Fibroblast of skin of scalp (primary cell): ENCODE data around the gene TCEAL6. TPM values are rescaled to one million over a fixed set of nuclear protein-coding genes. Genes with fewer than 3 reads are reported as not detected.
"Not testable (repeated sequence)": the region's sequence is repeated elsewhere in the genome, so short reads cannot be mapped to it uniquely, and the experiment has no call there.

Experiments used
- DNase-seq: peaks from one replicate; pipeline ENCODE4 v3.0.0-alpha.2; 2013
- polyA plus RNA-seq, 2 experiments: library from polyadenylated mRNA; unstranded; fragments of 120-200 nt; gene quantifications; one replicate each; pipeline ENCODE4 v1.2.1, GENCODE V29; 2013; ENCODE audit not compliant: insufficient read length in 2 of 2

TCEAL6 gene
- not detected for polyA plus RNA-seq (2013, experiment 1 of 2; ENCODE audit: insufficient read length)
- 0.28 TPM for polyA plus RNA-seq (2013, experiment 2 of 2; ENCODE audit: insufficient read length)

GRCh38 chrX:102142274-102142673, at the start of gene TCEAL6:
Gene TCEAL6 (minus strand): TSS chrX:102142481.
- not testable (repeated sequence) for DNase-seq

DNA sequence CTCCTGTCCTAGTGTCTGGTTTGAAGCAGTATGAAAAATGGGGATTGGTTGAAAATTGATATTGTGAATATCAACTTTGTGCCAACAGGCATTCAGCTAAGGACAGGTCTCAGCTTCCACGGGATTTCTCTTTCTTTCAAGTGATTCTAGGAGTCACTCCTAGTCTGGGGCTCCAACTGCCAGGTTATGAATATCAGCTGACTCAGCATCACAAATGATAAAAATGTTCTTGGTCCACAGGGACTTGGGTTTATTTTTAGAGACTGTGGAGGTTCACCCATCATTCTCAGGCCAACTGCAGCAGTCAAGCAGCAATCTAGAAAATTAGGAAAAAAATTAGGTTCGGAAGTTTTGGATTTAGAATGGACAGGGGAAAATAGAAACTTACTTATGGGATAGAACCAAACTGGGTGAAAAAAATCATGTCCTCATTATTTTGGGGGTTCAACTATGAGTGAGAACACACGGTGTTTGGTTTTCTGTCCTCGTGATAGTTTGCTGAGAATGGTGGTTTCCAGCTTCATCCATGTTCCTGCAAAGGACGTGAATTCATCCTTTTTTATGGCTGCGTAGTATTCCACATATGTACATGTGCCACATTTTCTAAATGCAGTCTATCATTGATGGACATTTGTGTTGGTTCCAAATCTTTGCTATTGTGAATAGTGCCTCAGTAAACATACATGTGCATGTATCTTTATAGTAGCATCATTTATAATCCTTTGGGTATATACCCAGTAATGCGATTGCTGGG, 43.9 kb upstream of the TCEAL6 start:
- DNase-seq, result no peak

DNA sequence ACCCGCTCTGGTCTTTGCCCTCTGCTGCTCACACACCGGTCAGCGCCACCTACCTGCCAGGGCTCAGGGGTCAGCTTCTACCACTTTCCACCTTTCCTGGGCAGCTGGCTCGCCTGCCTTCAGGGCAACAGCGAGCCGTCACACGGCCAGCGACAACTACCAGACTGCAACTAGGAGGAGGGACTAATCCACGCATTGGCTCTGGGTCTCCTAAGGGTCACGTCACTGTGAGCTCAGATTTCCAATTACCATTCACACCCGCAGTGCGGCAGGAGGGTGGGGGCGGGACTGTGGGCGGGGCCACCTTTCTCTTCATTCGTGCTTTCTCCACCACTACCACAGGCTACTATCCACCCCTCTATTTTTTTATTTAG, 13.5 kb upstream of the TCEAL6 start, which contains the start of gene BEX5:
BEX5 (minus strand) TSS at position 172 of the 374 bp plus-strand sequence. CDS start 1,712 bp downstream, outside the sequence.
- DNase-seq, result peak; percentile 44

- DNase-seq, result no peak
Observed at GRCh38 chrX:102154900-102155805, 12.9 kb upstream of the TCEAL6 start.

DNA sequence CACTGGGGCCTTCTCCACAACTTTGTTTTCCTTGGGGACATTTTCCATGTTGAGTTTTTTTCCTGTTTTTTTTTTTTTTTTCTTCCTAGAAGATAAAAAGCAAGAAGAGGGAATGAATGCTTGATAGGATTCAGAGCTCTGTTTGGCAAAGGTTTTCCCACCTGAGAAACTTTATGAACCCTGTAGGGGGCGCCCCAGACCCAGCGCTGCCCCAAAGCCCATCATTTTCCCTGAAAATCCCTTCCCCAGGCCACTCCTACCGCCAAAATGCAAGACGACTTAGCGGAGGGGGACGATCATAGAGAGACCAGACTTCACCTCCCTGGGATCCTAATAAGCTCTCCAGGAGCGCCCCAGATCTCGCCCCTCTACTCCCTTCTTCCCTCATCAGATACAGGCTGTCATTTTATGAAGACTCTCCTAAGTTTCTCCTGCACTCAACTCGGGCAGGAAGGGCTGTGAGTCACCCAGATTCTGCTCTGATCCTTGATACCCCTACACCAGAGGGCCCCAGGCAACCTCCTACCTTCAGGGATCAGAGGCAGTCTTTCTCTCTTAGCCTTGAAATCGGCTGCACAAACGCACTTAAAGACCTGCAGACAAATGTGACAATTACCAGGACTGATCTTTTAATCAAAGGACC, 12.1 kb upstream of the TCEAL6 start:
- no peak for DNase-seq

DNA sequence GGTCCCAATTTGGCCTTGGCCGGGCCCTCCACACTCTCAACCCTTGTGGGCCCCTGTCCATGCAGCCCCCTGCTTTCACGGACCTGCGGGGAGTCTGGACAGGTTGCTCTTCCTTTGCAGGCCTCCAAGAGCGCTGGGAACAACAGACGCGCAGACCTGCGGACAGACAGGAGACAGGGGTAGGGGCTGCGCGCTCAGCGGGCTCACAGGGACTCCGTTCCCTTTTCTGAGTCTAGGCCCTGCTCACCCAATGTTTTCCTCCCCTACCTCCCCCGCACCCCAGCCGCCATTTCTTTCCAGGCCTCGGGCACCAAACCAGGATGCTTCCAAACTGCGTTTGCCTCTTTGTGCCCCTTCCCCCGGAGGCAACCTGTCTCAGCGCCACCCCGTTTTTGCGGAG, 650 bp downstream of the TCEAL6 start:
- DNase-seq, result not testable (repeated sequence)

DNA sequence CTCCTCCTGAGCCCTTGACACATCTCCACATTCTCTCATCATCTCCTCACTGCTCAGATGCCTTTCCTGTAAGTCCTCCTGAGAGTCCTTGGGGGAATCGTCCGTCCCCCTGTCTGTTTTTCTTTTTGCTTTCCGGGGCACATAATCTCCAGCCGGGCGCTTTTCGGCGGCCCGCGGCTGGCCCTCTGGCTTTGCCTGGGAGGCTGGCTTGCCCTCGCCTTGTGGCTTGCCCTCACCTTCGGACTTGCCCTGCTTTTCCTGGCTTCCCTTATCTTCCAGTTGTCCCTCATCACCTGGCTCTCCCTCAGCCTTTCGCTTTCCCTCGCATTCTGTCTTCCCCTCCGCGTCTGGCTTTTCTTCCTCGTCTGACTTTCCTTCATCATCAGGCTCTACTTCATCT, 1.4 kb downstream of the TCEAL6 start:
- DNase-seq, result not testable (repeated sequence)

GRCh38 chrX:102138064-102138463, 4.2 kb downstream of the TCEAL6 start:
- no peak for DNase-seq

- no peak for DNase-seq
Observed at GRCh38 chrX:102129473-102129872, 12.8 kb downstream of the TCEAL6 start.

DNA sequence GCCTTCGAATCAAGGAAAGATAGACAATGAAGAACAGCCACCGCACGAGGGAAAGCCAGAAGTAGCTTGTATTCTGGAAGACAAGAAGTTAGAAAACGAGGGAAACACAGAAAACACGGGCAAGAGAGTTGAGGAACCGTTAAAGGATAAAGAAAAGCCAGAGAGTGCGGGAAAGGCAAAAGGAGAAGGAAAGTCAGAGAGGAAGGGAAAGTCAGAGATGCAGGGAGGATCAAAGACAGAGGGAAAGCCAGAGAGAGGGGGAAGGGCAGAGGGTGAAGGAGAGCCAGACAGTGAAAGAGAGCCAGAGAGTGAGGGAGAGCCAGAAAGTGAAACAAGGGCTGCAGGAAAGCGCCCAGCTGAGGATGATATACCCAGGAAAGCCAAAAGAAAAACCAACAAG, 15.4 kb downstream of the TCEAL6 start:
- DNase-seq, result no peak

DNA sequence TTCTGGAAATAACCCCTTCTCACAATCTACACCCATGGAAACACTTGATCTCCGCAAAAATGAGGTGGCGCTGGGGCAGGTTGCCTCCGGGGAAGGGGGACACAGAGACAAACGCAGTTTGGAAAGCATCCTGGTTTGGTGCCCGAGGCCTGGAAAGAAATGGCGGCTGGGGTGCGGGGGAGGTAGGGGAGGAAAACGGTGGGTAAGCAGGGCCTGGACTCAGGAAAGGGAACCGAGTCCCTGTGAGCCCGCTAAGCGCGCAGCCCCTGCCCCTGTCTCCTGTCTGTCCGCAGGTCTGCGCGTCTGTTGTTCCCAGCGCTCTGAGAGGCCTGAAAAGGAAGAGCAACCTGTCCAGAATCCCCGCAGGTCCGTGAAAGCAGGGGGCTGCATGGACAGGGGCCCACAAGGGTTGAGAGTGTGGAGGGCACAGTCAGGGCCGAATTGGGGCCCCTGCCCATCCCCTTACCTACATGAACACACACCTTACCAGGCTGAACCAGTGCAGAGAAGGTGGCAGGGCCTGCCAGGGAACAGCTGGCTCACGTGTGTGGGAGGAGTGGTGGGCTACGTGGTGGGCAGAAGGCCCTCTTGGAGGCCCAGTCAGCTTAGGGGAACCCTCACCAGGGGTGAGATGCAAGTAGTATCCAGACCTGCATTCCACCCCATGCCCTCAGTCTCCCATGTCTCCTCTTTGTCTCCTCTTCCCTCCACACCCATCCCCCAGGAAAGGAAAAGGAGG, 16.0 kb downstream of the TCEAL6 start:
- not testable (repeated sequence) for DNase-seq

- not testable (repeated sequence) for DNase-seq
Observed at GRCh38 chrX:102125436-102125835, 16.8 kb downstream of the TCEAL6 start, which contains the start of gene TCEAL2. Gene TCEAL2 (plus strand): TSS chrX:102125679. CDS start chrX:102126831, 1,152 bp downstream.

- not testable (repeated sequence) for DNase-seq
Observed at GRCh38 chrX:102125014-102125413, 17.3 kb downstream of the TCEAL6 start.

- no peak for DNase-seq
Observed at GRCh38 chrX:102115748-102116147, 26.5 kb downstream of the TCEAL6 start.

GRCh38 chrX:102113367-102113766, 28.9 kb downstream of the TCEAL6 start:
- DNase-seq, result no peak
